Testis (tissue), 2 donors: ENCODE data around the gene ASXL2.

ENCODE experiments used
- CTCF ChIP-seq, 3 experiments: fragments of 450-650 bp in 2 of 3; fragments of 200-600 bp in 1 of 3; sonication (generic) in 1 of 3; IDR thresholded peaks; one replicate each; pipeline ENCODE4 v1.5.1; 2016 to 2019; ENCODE audit warnings: antibody characterized with exemption in 3 of 3, mild to moderate bottlenecking in 2 of 3, moderate library complexity in 1 of 3
- POLR2A ChIP-seq: fragments of 450-650 bp; IDR thresholded peaks from one replicate; pipeline ENCODE4 v1.6.1; 2017; ENCODE audit warnings: antibody characterized with exemption, mild to moderate bottlenecking, moderate library complexity

GRCh38 chr2:25728559-25728958 lies 149.7 kb downstream of the ASXL2 start:
- no peak for TF ChIP-seq POLR2A
- TF ChIP-seq CTCF (IDR thresholded peaks at IDR 0.05), result no peak
